ENCODE measurements around the gene GRPEL1. TPM values are rescaled to one million over a fixed set of nuclear protein-coding genes. Genes with fewer than 3 reads are reported as not detected.

GRPEL1 gene
- total RNA-seq, 1 experiment from 2014 or later, result 46.6 TPM

- ChIA-PET CTCF (interaction anchor here (1.0 kb wide), 1 partner anchor 26 kb away, joined by 6 read pairs; a partner anchor contains a TSS), POLR2A (interaction anchor here (0.6 kb wide), 1 partner anchor 32 kb away, joined by 4 read pairs; no protein-coding TSS in a partner anchor)
- peak overlapping the region; percentile 79 for H3K27ac ChIP-seq (ENCODE audit: low read length)
- BruUV-seq (replicated peaks), result no TSS peak
- H3K36me3 ChIP-seq (ENCODE audit: control insufficient read depth, insufficient read depth, low read length), result no peaks in the 10 kb centered on the region
- peaks cover 10% of the 10 kb centered on the region for H3K4me1 ChIP-seq (ENCODE audit: control insufficient read depth, insufficient read depth, low read length)
- in situ Hi-C loops (cut with HindIII; ENCODE audit: low pct_unique_long_range_greater_than_20kb, low sequenced_read_pairs), result no loop called here
- H3K9me3 ChIP-seq (ENCODE audit: control insufficient read depth, insufficient read depth, low read depth, low read length), result no peaks in the 10 kb centered on the region
- peak overlapping the region; percentile 77 to 84 for H3K4me3 ChIP-seq (ENCODE audit: low read depth in 2 of 2, low read length in 2 of 2)
- DNase-seq (ENCODE audit: low read depth, low spot score) (no peak), ATAC-seq (no peak)
- intact Hi-C loops (cut with micrococcal nuclease; ENCODE audit: unreplicated experiment), result no loop called here
- no peaks in the 10 kb centered on the region for H3K27me3 ChIP-seq (ENCODE audit: control insufficient read depth, insufficient read depth, low read length)
- no peak for TF ChIP-seq REST (IDR thresholded peaks at IDR 0.05; ENCODE audit: insufficient read depth in 1 of 2, low read depth in 2 of 2, low read length in 1 of 2)
- TF ChIP-seq POLR2AphosphoS5 (IDR thresholded peaks at IDR 0.05; ENCODE audit: low read depth, low read length), result no peak
- no peak for TF ChIP-seq CTCF (IDR thresholded peaks at IDR 0.05)
- TF ChIP-seq SIN3A (IDR thresholded peaks at IDR 0.05; ENCODE audit: borderline replicate concordance, insufficient read depth, low read depth, low read length), result no peak
- TF ChIP-seq TCF7L2 (IDR thresholded peaks at IDR 0.05; ENCODE audit: low read depth, low read length), result no peak
Observed at GRCh38 chr4:7068883-7069282, 1.0 kb upstream of the GRPEL1 start.

GRCh38 chr4:7068279-7068842, 497 bp upstream of the GRPEL1 start:
- H3K27me3 ChIP-seq (ENCODE audit: control insufficient read depth, insufficient read depth, low read length), result no peaks in the 10 kb centered on the region
- DNase-seq (ENCODE audit: low read depth, low spot score) (no peak), ATAC-seq (peak; percentile 89)
- intact Hi-C loops (cut with micrococcal nuclease; ENCODE audit: unreplicated experiment), result no loop called here
- in situ Hi-C loops (cut with HindIII; ENCODE audit: low pct_unique_long_range_greater_than_20kb, low sequenced_read_pairs), result no loop called here
- ChIA-PET CTCF (interaction anchor here (1.0 kb wide), 1 partner anchor 26 kb away, joined by 6 read pairs; a partner anchor contains a TSS), POLR2A (interaction anchor here (0.6 kb wide), 3 partner anchors 32 to 342 kb away, joined by 4 to 15 read pairs (median 9); no protein-coding TSS in a partner anchor)
- peaks cover 10% of the 10 kb centered on the region for H3K4me1 ChIP-seq (ENCODE audit: control insufficient read depth, insufficient read depth, low read length)
- BruUV-seq (replicated peaks), result TSS peak; percentile 86
- H3K36me3 ChIP-seq (ENCODE audit: control insufficient read depth, insufficient read depth, low read length), result peaks cover 2% of the 10 kb centered on the region; the same call in 1 of the 2 replicates
- H3K4me3 ChIP-seq (ENCODE audit: low read depth in 2 of 2, low read length in 2 of 2), result peak overlapping the region; percentile 77 to 84
- TF ChIP-seq POLR2AphosphoS5 (IDR thresholded peaks at IDR 0.05; ENCODE audit: low read depth, low read length) (no peak; the same call in 1 of the 2 replicates), TCF7L2 (IDR thresholded peaks at IDR 0.05; ENCODE audit: low read depth, low read length) (no peak), SIN3A (IDR thresholded peaks at IDR 0.05; ENCODE audit: borderline replicate concordance, insufficient read depth, low read depth, low read length) (no peak; the same call in 1 of the 2 replicates), CTCF (IDR thresholded peaks at IDR 0.05) (no peak), REST (IDR thresholded peaks at IDR 0.05; ENCODE audit: insufficient read depth in 1 of 2, low read depth in 2 of 2, low read length in 1 of 2) (no peak)
- H3K27ac ChIP-seq (ENCODE audit: low read length), result peak overlapping the region; percentile 79
- H3K9me3 ChIP-seq (ENCODE audit: control insufficient read depth, insufficient read depth, low read depth, low read length), result no peaks in the 10 kb centered on the region
